HG03469 (cell line): ENCODE results near the gene LYST.

Source experiments
- ATAC-seq: cut with Tn5 transposase; IDR thresholded peaks from one replicate; pipeline ENCODE4 v1.9.1; 2021; ENCODE audit warnings: mild to moderate bottlenecking, moderate library complexity, moderate number of reproducible peaks; ENCODE audit not compliant: unreplicated experiment

The LYST gene

GRCh38 chr1:235888119-235888643 lies 21.5 kb upstream of the LYST start:
- peak; percentile 71 for ATAC-seq

DNA sequence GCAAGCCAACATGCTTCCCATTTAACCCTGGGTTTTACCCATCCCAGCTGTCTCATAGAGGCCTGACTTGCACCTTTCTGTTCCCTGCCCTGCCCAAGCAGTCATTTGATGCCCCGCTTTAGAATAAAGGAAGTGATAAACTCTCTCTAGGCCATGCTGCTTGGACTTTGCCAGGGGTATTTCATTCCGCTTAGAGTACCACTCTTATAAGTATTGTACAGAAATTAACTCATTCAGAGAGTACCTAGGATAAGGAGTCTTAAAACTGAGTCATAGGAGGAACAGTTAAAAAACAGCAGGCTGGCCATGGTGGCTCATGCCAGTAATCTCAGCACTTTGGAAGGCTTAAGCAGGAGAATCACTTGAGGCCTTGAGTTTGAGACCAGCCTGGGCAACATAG lies 21.0 kb upstream of the LYST start:
- no peak for ATAC-seq

- no peak for ATAC-seq
Measured at GRCh38 chr1:235885655-235886262, 19.1 kb upstream of the LYST start.

- no peak for ATAC-seq
Measured at GRCh38 chr1:235883261-235883927, 16.7 kb upstream of the LYST start.

- ATAC-seq, result no peak
Measured at GRCh38 chr1:235882816-235883215, 16.1 kb upstream of the LYST start.

GRCh38 chr1:235881930-235882700 lies 15.4 kb upstream of the LYST start:
- no peak for ATAC-seq

GRCh38 chr1:235878082-235878811 lies 11.5 kb upstream of the LYST start:
- no peak for ATAC-seq

- no peak for ATAC-seq
Measured at GRCh38 chr1:235876402-235876841, 9.7 kb upstream of the LYST start.

GRCh38 chr1:235875036-235875597 lies 8.4 kb upstream of the LYST start:
- no peak for ATAC-seq

- ATAC-seq, result no peak
Measured at GRCh38 chr1:235874261-235874660, 7.6 kb upstream of the LYST start.

DNA sequence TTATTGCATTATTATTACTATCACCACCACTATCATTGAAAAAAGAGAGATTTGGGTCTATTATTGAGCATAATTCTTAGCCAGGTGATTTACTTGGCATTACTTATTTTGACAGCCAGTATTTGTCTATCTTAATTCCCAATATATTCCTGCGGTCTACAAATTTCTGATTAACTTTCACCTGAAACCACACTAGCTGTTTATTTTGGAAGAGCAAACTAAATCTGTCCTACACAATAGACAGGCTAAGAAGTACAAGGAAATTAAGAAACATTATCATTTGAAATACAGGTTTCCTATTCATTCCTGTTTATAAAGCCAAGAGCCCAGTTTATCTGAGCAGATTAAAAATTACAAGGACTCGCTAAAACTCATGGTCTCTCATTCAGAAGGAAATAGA lies 6.9 kb upstream of the LYST start:
- ATAC-seq, result no peak

DNA sequence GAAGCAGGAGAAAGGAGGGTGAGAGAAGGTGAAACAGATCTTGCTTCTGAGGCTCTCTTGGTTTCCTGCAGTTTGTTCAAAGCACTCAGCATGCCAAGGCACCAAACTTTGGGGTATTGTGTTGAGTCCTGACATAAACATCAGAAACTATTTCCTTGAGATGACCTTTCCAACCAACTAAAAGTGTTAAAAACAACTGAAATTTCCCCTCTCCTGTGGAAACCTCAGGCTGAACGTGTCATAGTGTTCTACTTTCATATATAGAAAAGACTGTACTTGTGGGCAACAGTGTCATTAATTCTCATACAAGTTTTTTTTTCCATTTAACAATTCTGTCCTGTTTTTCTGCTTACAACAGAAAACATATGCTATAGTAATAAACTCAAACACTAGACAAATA lies 6.3 kb upstream of the LYST start:
- ATAC-seq, result no peak

DNA sequence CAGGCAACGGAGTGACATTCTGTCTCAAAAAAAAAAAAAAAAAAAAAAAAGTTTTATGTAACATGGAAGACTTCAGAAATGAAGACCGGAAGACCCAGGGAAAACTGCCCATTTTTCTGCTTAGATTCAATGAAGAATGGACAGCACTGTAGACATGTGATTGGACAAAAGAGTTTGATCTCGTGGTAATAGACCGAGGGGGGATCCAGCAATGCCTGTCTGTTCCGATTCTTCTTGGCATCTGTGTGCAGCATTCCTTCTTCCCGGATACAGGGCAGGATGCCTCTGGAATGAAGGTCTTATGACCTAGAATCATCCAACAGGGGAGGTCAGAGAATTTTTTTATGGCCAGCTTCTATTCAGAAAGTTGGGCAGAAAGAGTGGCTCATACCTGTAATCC lies 5.6 kb upstream of the LYST start:
- no peak for ATAC-seq

GRCh38 chr1:235867903-235868469 lies 1.3 kb upstream of the LYST start:
- peak; percentile 21 for ATAC-seq

DNA sequence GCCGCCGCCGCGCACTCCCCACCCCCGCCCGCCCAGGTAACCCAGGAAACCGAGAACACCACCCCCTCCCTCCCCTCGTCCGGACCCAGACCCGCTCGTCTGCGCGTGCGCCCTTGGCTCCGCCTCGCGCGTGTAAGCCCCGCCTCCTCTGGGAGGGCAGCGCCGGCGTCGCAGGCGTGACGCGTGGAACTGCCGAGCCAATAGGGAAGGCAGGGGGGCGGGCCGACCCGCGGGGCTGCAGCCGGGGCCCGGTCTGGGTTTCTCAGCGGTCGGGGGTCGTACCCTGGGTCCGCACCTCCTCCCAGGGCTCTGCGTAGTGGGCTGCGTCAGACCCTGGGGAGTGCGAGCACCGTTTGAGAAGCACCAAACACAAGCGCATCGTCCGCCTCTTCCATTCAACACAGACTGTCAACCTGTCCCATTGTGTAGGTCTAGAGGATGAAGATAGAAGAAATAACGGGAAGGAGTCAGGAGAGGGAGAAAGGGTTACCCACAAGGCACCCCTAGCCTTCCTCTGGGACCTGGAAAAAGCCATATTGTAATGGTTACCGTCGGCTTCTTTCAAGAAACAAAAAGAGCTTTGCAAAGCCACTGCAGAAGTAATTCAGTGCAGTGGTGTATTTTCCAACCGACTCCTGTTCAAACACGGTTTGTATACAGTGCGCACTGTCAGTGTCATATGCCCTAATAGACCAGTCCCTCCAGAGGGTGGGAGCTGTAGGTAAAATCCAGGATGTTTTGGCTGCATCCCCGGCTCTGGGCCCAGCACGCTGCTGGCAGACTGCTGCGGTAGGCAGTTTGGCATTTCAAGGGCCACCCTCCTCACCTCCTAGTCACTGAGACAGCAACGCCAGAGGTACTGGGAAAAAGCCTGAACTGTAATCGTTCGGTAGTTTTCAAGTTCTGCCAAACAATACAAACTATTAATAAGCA lies 473 bp upstream of the LYST start:
- peak; percentile 63 for ATAC-seq

- no peak for ATAC-seq
Measured at GRCh38 chr1:235865565-235866204, 1.0 kb downstream of the LYST start.

DNA sequence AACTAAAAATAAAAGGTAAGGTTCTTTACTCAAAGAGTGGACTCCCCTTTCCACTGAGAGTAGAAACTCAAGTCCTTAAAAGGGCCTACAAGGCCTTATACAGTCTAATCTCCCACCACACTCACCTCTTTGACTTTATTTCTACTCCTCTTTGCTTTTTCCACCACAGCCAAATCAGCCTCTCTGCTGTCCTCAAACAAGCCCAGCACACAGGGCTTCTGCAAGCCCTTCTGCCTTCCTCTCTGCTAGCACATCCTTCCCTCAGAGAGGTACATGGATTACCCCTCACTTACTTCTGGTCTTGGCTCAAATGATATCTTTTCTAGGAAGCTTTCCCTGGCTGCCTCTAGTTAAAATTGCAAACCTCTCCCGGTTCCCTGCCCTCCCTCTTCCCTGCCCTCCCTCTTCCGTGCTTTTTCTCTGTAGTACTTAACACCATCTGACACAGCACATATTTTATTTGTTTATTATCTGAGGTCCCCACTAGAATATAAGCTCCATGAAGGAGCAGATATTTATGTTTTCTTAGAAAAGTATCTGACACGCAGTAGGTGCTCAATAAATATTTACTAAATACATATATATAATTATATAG lies 1.7 kb downstream of the LYST start:
- ATAC-seq, result no peak

GRCh38 chr1:235864469-235864868 lies 2.2 kb downstream of the LYST start:
- no peak for ATAC-seq

DNA sequence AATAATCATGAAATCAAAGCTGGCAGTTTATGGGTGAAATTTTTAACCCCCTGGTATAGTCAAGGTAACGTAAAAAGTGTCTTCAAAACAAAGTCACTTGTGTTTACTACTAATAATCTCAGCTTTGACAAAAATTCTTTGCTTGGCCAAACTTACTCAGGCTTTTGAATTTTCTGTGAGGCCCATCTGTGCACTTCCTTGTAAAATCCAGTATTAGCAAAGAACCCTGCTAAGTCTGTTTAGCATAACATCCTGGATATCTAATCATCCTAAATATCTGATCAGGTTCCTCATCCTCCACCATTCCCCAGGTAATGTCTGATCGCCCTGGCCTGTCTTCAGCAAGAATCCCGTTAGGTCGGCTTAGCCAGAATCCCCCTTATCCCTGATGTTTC lies 3.0 kb downstream of the LYST start:
- no peak for ATAC-seq
